HG03066 (cell line): ENCODE measurements around the gene CD81.

Experiments
- ATAC-seq: cut with Tn5 transposase; IDR thresholded peaks from one replicate; pipeline ENCODE4 v1.9.1; 2021; ENCODE audit warnings: low read depth; ENCODE audit not compliant: unreplicated experiment

The CD81 gene

DNA sequence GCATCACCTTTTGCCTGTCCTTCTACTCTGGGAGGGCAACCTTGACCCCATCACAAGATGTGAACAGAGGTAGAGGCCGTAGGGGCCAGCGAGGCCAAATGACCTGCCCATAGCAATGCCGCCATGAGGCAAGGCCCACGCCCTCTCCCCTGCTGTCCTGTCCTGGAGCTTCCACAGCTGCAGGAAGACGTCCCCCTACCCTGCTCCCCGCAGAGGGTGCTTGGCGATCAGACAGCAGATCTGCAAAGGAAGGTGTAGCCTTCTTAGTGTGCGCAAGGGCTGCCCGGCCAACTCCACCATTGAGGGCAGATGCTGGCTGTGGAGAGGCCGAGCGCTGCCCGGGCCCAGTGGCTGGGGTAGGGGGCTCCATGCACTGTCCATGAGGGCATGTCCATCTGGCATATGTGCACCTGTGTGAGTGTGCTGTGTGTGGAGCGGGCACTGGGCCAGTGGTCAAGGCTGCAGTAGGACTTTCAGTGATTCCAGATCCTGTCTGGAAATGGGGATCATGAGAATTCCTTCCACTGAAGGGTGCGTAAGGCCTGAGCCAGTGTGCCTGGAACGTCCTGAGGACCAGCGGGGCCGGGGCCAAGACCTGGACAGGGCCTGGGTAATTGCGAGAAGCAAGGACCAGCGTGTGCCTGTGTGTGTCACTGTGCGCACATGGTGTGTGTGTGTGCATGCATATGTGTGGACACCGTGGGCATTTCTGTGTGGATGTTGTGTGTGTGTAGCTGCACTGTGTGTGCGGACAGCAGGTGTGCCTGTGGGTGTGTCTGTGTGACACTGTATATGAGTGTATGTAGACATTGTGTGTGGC, 56.2 kb downstream of the CD81 start:
- no peak for ATAC-seq

GRCh38 chr11:2434008-2434407, 56.9 kb downstream of the CD81 start:
- no peak for ATAC-seq

GRCh38 chr11:2434506-2435255, 57.6 kb downstream of the CD81 start:
- ATAC-seq, result no peak

GRCh38 chr11:2435288-2436012, 58.3 kb downstream of the CD81 start:
- ATAC-seq, result no peak

GRCh38 chr11:2436013-2436520, 59.0 kb downstream of the CD81 start:
- ATAC-seq, result no peak

DNA sequence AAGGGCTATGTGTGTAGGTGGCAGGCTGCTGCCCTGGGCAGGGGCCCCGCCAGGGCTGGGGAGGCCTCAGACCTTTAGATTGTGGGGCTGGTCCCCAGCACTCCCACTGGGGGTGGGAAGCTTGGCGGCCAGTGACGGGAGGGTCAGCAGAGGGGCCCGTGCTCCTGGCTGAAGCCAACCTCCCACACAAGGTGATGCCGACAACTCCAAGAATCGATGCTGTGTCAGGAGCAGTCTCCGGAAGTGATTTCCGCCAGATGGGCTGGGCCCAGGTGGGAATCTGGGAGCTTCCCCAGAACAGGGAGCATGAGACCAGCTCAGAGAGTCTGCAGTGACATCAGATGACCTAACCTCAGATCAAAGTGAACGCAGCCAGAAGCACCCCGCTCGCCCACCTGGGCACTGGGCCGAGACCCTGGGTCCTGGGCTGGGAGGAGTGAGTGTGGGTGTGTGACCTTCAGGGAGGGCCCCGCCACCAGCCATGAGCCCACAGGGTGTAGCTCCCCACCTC, 59.5 kb downstream of the CD81 start:
- no peak for ATAC-seq

DNA sequence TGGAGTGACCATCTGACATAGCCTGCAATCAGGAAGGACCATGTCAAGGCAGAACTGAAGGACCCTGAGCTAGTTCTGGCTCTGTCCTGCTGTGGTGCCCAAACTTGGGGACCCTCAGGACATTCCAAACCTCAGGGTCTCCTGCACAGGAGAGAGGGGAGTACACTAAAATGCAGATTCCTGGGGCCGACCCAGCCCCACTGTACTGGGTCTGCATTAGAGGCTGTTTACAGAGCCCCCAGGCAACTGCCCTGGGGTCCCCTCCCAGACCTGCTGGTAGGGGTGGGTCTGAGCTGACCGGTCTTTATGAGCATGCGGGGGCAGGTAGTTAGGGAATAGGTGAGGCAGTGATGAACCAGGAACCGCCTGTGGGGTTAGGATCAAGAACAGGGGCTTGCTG, 60.4 kb downstream of the CD81 start:
- no peak for ATAC-seq

GRCh38 chr11:2439820-2440219, 62.7 kb downstream of the CD81 start:
- no peak for ATAC-seq

- no peak for ATAC-seq
These were observed 63.5 kb downstream of the CD81 start for GRCh38 chr11:2440646-2441045.

DNA sequence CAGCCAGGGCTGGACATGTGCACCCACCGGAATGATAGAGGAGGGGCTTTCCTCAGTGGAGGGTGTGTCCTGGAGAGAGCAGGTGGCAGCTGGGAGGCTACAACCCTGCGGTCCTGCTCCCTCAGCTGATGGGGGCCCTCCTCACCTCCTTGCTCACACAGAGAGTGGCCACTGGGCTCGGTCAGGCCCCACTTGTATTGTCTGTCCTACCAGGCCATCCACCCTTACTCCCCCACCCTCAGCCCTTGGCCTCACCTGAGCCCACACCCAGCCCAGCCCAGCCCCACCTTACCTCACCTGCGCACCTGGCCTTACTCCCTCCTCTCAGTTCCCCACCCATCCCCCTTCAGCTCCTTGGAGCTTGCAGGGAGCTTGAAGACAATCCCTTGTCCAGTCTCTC, 64.1 kb downstream of the CD81 start:
- no peak for ATAC-seq

- no peak for ATAC-seq
These were observed 65.5 kb downstream of the CD81 start for GRCh38 chr11:2442589-2442988.

- ATAC-seq, result no peak
These were observed 66.3 kb downstream of the CD81 start for GRCh38 chr11:2443406-2443805.

DNA sequence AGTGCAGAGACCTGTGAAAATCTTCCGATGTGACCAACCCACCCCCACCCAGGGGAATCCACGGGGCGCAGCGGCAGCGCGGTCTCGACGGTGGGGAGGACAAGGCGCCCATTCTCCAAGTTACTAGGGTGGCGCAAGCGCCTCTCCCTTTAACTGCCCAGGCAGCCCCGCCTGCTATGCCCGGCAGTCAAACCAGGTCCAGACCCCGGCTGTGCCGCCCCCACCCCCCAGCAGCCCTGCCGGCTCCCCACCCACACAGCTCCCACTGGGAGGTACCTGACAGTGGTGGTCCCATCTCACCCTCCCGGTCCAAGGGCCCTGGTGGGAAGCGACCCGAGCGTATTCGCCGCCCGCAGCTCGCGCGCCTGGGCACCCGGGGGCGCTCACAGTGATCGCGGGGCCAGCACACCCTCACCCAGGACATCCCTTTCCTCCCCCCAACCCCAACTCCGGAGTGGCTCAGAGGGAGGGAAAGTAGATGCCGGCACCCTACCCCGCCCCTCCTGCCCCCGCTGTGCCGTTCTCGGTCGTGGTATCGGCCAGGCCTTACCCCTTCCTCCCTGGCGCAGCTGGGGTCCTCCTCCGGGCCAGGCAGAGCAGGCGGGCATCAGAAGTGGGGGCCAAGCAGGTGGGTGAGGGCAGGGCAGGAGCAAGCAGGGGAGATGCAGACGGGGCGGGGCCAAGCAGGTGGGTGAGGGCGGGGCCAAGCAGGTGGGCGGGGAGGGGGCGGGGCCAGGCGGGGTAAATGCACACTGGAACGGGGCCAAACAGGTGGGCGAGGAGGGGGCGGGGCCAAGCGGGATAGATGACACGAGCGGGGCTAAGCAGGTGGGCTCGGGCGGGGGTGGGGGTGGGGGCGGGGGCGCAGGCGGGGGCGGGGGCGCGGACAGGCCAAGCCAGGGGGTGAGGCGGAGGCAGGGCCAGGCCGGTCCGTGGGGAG, 67.0 kb downstream of the CD81 start, which contains the start of gene TRPM5:
TSS of gene TRPM5 (minus strand) at position 634 of the 940 bp plus-strand sequence. CDS start 21,478 bp downstream, outside the sequence.
- no peak for ATAC-seq

DNA sequence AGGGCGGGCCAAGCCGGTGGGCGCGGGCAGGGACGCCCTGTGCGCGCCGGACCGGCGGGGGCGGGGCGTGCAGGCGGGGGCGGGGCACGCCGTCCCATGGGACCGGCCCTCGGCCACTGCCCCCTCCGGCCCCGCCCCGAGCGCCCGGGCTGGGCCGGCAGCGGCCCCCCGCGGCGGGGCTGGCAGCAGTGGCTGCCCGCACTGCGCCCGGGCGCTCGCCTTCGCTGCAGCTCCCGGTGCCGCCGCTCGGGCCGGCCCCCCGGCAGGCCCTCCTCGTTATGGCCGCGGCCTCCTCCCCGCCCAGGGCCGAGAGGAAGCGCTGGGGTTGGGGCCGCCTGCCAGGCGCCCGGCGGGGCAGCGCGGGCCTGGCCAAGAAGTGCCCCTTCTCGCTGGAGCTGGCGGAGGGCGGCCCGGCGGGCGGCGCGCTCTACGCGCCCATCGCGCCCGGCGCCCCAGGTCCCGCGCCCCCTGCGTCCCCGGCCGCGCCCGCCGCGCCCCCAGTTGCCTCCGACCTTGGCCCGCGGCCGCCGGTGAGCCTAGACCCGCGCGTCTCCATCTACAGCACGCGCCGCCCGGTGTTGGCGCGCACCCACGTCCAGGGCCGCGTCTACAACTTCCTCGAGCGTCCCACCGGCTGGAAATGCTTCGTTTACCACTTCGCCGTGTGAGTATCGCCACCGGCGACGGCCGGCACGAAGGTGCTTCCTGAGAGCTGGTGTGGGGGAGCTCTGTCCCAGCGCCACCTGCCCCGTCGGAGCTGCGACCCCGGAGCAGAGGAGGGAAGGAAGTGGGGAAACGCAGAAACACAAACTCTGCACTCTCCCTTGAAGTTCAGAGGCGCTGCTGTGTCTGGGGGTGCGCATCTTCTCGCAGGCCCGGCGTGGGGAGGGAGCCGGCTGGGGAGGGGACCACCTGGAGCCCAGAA, 68.0 kb downstream of the CD81 start, which contains the start of gene KCNQ1:
TSS of gene KCNQ1 (plus strand) at position 188 of the 925 bp plus-strand sequence. CDS start at position 279, 91 bp downstream.
- no peak for ATAC-seq

DNA sequence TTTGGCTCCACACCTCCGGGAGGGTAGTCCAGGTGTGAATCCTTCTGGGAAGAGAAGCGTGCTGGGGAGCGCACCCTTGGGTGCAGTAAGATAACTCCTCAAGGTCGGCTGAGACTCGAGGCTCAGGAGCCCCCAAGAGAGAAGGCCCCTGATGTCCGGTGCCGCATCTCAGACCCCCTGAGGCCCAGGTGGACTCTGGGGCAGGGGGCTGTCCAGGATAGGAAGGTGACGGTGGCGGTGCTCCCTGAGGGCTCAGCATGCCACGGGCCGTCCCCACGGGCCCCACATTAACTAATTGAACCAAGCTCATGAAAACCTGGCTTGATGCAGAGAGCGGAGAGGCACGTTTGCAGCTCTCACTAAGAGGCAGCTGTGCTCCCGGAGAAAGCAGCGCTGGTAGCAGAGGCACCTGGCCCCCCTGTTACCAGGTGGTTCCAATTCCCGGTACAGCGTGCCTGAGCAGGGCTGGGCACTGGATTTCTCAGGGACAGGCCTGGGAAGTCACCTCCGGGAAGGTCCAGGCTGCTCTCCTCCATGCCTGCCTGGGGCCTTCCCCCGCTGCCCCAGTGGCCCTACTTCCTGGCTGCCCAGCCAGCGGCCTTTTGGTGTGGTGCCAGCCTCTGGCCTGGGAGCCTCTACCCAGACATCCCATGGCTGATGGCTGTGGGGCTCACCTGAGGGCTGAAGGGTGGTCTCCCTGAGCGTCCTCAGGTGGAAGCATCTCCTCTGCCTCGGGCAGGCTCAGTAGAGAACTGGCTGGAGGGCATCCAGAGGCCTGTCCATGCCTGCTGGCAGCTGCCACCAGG, 68.8 kb downstream of the CD81 start:
- ATAC-seq, result no peak

DNA sequence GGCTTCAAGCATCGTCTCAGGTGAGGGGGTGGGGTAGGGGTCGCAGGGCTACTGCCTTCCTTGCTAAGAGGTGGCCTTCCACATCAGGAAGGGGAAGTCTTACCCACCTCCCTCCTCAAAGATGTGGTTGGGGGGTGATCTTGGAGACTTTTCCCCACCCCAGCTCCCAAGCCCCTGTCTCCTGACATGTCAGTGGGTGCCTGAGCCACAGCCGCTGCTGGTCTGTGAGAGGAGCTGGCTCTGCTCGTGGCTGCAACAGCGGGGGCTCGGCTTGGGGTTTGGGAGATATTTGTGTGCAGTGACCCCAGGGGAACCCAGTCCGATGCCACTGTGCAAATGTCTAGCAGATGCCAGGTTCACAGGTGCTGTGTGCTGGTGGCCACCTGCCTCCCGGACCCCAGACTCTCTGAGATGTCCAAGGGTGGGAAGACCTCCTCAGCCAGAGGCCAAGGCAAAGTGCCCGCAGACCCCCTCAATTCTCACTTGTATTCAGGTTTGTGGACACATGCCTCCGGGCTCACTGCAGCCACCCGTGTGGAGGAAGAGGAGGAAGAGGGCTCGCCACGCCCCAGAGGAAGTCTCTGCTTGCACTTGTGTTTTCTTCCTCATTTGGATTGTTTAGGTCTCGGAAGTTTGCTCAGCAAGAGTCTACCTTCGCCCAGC, 69.6 kb downstream of the CD81 start:
- ATAC-seq, result no peak
